ENCODE measurements around the gene NEMP1. TPM values are rescaled to one million over a fixed set of nuclear protein-coding genes. Genes with fewer than 3 reads are reported as not detected.
"Not testable (repeated sequence)": the region's sequence is repeated elsewhere in the genome, so short reads cannot be mapped to it uniquely, and the experiment has no call there.

Gene NEMP1
- total and polyA plus RNA-seq, 4 experiments from 2014 or later, result 4.6 to 27.2 (median 16.8) TPM

GRCh38 chr12:57055824-57056223 lies 22.8 kb downstream of the NEMP1 start:
- peak overlapping the region in 1 of 7 donors; percentile 70 for H3K27ac Mint-ChIP-seq
- H3K9me3 Mint-ChIP-seq, result peaks cover 0 to 2% (median 0%) of the 10 kb centered on the region in 8 donors
- Histone ChIP-seq H3K27me3 (ENCODE audit: insufficient read depth, low read length) (no peaks in the 10 kb centered on the region), H3K9me3 (ENCODE audit: control insufficient read depth in 1 of 2, low read length in 2 of 2) (no peaks in the 10 kb centered on the region), H3K36me3 (ENCODE audit: insufficient read depth, low read length) (peaks cover 18% of the 10 kb centered on the region), H3K4me3 (ENCODE audit: low read length in 2 of 2) (no peak overlapping the region), H3K27ac (ENCODE audit: low read depth, low read length) (no peak overlapping the region), H3K4me1 (ENCODE audit: insufficient read depth, low read length) (no peaks in the 10 kb centered on the region)
- ChIA-PET CTCF (ENCODE audit: partially characterized antibody) (interaction anchor here (1.5 to 14.6 kb wide), 3 partner anchors 50 to 68 kb away, joined by 8 to 226 read pairs (median 8); partner anchors contain the start of genes STAT6 and ZBTB39), POLR2A (ENCODE audit: partially characterized antibody) (no interaction called here)
- H3K36me3 Mint-ChIP-seq, result peaks cover 15 to 31% of the 10 kb centered on the region in 2 donors
- H3K4me3 Mint-ChIP-seq, result no peak overlapping the region
- no peak for DNase-seq
- H3K27me3 Mint-ChIP-seq, result no peaks in the 10 kb centered on the region
- peaks cover 0 to 2% (median under 1%) of the 10 kb centered on the region in 4 donors for H3K4me1 Mint-ChIP-seq
- intact Hi-C loops (cut with micrococcal nuclease), result no loop called here

GRCh38 chr12:57053901-57054300 lies 24.7 kb downstream of the NEMP1 start:
- peak overlapping the region in 2 of 7 donors; percentile 21 to 47 for H3K27ac Mint-ChIP-seq
- CTCF ChIA-PET (ENCODE audit: partially characterized antibody), result not testable (repeated sequence)

GRCh38 chr12:57053146-57053545 lies 25.4 kb downstream of the NEMP1 start:
- DNase-seq; intact Hi-C loops (cut with micrococcal nuclease); H3K27ac ChIP-seq (ENCODE audit: low read depth, low read length); H3K27me3 ChIP-seq (ENCODE audit: insufficient read depth, low read length); H3K9me3 Mint-ChIP-seq; H3K4me1 ChIP-seq (ENCODE audit: insufficient read depth, low read length); H3K4me1 Mint-ChIP-seq; H3K4me3 Mint-ChIP-seq; H3K9me3 ChIP-seq (ENCODE audit: control insufficient read depth in 1 of 2, low read length in 2 of 2); H3K4me3 ChIP-seq (ENCODE audit: low read length in 2 of 2); H3K27me3 Mint-ChIP-seq; POLR2A ChIA-PET (ENCODE audit: partially characterized antibody); H3K36me3 ChIP-seq (ENCODE audit: insufficient read depth, low read length): not testable (repeated sequence)
- Mint-ChIP-seq H3K27ac (peak overlapping the region in 1 of 7 donors; percentile 55), H3K36me3 (peaks cover 4 to 10% of the 10 kb centered on the region in 2 donors)
- CTCF ChIA-PET (ENCODE audit: partially characterized antibody), result interaction anchor here (1.5 to 2.2 kb wide), 2 partner anchors 45 to 71 kb away, joined by 6 to 7 read pairs; no protein-coding TSS in a partner anchor

More at GRCh38 chr12:57053901-57054300, 24.7 kb downstream of the NEMP1 start:
- H3K27ac ChIP-seq (ENCODE audit: low read depth, low read length); H3K27me3 Mint-ChIP-seq; H3K4me3 ChIP-seq (ENCODE audit: low read length in 2 of 2); H3K27me3 ChIP-seq (ENCODE audit: insufficient read depth, low read length); DNase-seq; H3K9me3 ChIP-seq (ENCODE audit: control insufficient read depth in 1 of 2, low read length in 2 of 2); H3K9me3 Mint-ChIP-seq; intact Hi-C loops (cut with micrococcal nuclease); H3K4me1 Mint-ChIP-seq; H3K4me3 Mint-ChIP-seq; POLR2A ChIA-PET (ENCODE audit: partially characterized antibody); H3K4me1 ChIP-seq (ENCODE audit: insufficient read depth, low read length): not testable (repeated sequence)
- H3K36me3 ChIP-seq (ENCODE audit: insufficient read depth, low read length), result peaks cover 10% of the 10 kb centered on the region
- H3K36me3 Mint-ChIP-seq, result peaks cover 9 to 18% of the 10 kb centered on the region in 2 donors

GRCh38 chr12:57051011-57051410 lies 27.6 kb downstream of the NEMP1 start:
- H3K36me3 ChIP-seq (ENCODE audit: insufficient read depth, low read length), result no peaks in the 10 kb centered on the region
- H3K36me3 Mint-ChIP-seq, result no peaks in the 10 kb centered on the region
- POLR2A ChIA-PET (ENCODE audit: partially characterized antibody), result no interaction called here
- H3K4me3 Mint-ChIP-seq, result no peak overlapping the region
- no peaks in the 10 kb centered on the region for H3K9me3 ChIP-seq (ENCODE audit: control insufficient read depth in 1 of 2, low read length in 2 of 2)
- no peak for DNase-seq
- intact Hi-C loops (cut with micrococcal nuclease), result no loop called here
- CTCF ChIA-PET (ENCODE audit: partially characterized antibody), result interaction anchor here (1.6 to 2.2 kb wide), 2 partner anchors 20 to 73 kb away, joined by 4 to 6 read pairs; no protein-coding TSS in a partner anchor
- H3K27ac Mint-ChIP-seq, result no peak overlapping the region
- peaks cover 18% of the 10 kb centered on the region for H3K4me1 ChIP-seq (ENCODE audit: insufficient read depth, low read length)
- no peaks in the 10 kb centered on the region for H3K27me3 ChIP-seq (ENCODE audit: insufficient read depth, low read length)
- no peak overlapping the region for H3K4me3 ChIP-seq (ENCODE audit: low read length in 2 of 2)
- H3K4me1 Mint-ChIP-seq, result peaks cover 9 to 21% (median 16%) of the 10 kb centered on the region in 4 donors
- H3K27ac ChIP-seq (ENCODE audit: low read depth, low read length), result no peak overlapping the region
- H3K27me3 Mint-ChIP-seq, result no peaks in the 10 kb centered on the region
- no peaks in the 10 kb centered on the region for H3K9me3 Mint-ChIP-seq

- no peaks in the 10 kb centered on the region for H3K9me3 Mint-ChIP-seq
- Histone ChIP-seq H3K9me3 (ENCODE audit: control insufficient read depth in 1 of 2, low read length in 2 of 2) (no peaks in the 10 kb centered on the region), H3K4me1 (ENCODE audit: insufficient read depth, low read length) (peaks cover 18% of the 10 kb centered on the region), H3K27me3 (ENCODE audit: insufficient read depth, low read length) (no peaks in the 10 kb centered on the region), H3K4me3 (ENCODE audit: low read length in 2 of 2) (no peak within 1 kb of the TSS), H3K36me3 (ENCODE audit: insufficient read depth, low read length) (no peaks in the 10 kb centered on the region), H3K27ac (ENCODE audit: low read depth, low read length) (no peak within 1 kb of the TSS)
- ChIA-PET CTCF (ENCODE audit: partially characterized antibody) (interaction anchor here (1.4 to 2.8 kb wide), 3 partner anchors 18 to 74 kb away, joined by 4 to 7 read pairs (median 4); partner anchors contain the start of gene STAT6), POLR2A (ENCODE audit: partially characterized antibody) (no interaction called here)
- H3K4me3 Mint-ChIP-seq, result no peak within 1 kb of the TSS
- no peaks in the 10 kb centered on the region for H3K36me3 Mint-ChIP-seq
- intact Hi-C loops (cut with micrococcal nuclease), result no loop called here
- H3K27ac Mint-ChIP-seq, result peak within 1 kb of the TSS in 1 of 7 donors; percentile 70
- DNase-seq, result no peak
- no peaks in the 10 kb centered on the region for H3K27me3 Mint-ChIP-seq
- peaks cover 9 to 24% (median 18%) of the 10 kb centered on the region in 4 donors for H3K4me1 Mint-ChIP-seq
These were observed 28.7 kb downstream of the NEMP1 start, which contains the start of gene MYO1A for GRCh38 chr12:57049890-57050289. TSS of gene MYO1A (minus strand) at chr12:57050129. CDS start at chr12:57048323, 1,806 bp downstream.

GRCh38 chr12:57049119-57049446 lies 29.5 kb downstream of the NEMP1 start:
- Histone ChIP-seq H3K4me1 (ENCODE audit: insufficient read depth, low read length) (peaks cover 18% of the 10 kb centered on the region), H3K27ac (ENCODE audit: low read depth, low read length) (no peak overlapping the region), H3K4me3 (ENCODE audit: low read length in 2 of 2) (no peak overlapping the region), H3K36me3 (ENCODE audit: insufficient read depth, low read length) (no peaks in the 10 kb centered on the region), H3K27me3 (ENCODE audit: insufficient read depth, low read length) (no peaks in the 10 kb centered on the region), H3K9me3 (ENCODE audit: control insufficient read depth in 1 of 2, low read length in 2 of 2) (no peaks in the 10 kb centered on the region)
- ChIA-PET CTCF (ENCODE audit: partially characterized antibody) (interaction anchor here (1.2 to 3.6 kb wide), 4 partner anchors 13 to 76 kb away, joined by 3 to 25 read pairs (median 7); partner anchors contain the start of gene STAT6), POLR2A (ENCODE audit: partially characterized antibody) (no interaction called here)
- Mint-ChIP-seq H3K4me3 (no peak overlapping the region), H3K4me1 (peaks cover 9 to 24% (median 18%) of the 10 kb centered on the region in 4 donors), H3K9me3 (no peaks in the 10 kb centered on the region), H3K27me3 (no peaks in the 10 kb centered on the region), H3K36me3 (no peaks in the 10 kb centered on the region), H3K27ac (no peak overlapping the region)
- no peak for DNase-seq
- intact Hi-C loops (cut with micrococcal nuclease), result no loop called here

- no peaks in the 10 kb centered on the region for H3K9me3 Mint-ChIP-seq
- Histone ChIP-seq H3K36me3 (ENCODE audit: insufficient read depth, low read length) (no peaks in the 10 kb centered on the region), H3K4me3 (ENCODE audit: low read length in 2 of 2) (no peak overlapping the region), H3K9me3 (ENCODE audit: control insufficient read depth in 1 of 2, low read length in 2 of 2) (no peaks in the 10 kb centered on the region), H3K4me1 (ENCODE audit: insufficient read depth, low read length) (peaks cover 18% of the 10 kb centered on the region), H3K27ac (ENCODE audit: low read depth, low read length) (no peak overlapping the region), H3K27me3 (ENCODE audit: insufficient read depth, low read length) (no peaks in the 10 kb centered on the region)
- H3K27me3 Mint-ChIP-seq, result no peaks in the 10 kb centered on the region
- no peak for DNase-seq
- CTCF ChIA-PET (ENCODE audit: partially characterized antibody), result interaction anchor here (0.9 to 3.6 kb wide), 5 partner anchors 8 to 77 kb away, joined by 3 to 25 read pairs (median 7); partner anchors contain the start of gene STAT6
- peak overlapping the region in 3 of 7 donors; percentile 25 to 42 (median 36) for H3K27ac Mint-ChIP-seq
- intact Hi-C loops (cut with micrococcal nuclease), result no loop called here
- H3K4me1 Mint-ChIP-seq, result peaks cover 9 to 24% (median 18%) of the 10 kb centered on the region in 4 donors
- POLR2A ChIA-PET (ENCODE audit: partially characterized antibody), result interaction anchor here (0.8 kb wide), 1 partner anchor 323 kb away, joined by 4 read pairs; the partner anchor contains the start of gene NACA
- no peaks in the 10 kb centered on the region for H3K36me3 Mint-ChIP-seq
- no peak overlapping the region for H3K4me3 Mint-ChIP-seq
These were observed 30.0 kb downstream of the NEMP1 start for GRCh38 chr12:57048423-57049118.

Measured in CD4-positive, alpha-beta memory T cell (primary cell).